GM18505 (cell line): Measurements from ENCODE around the gene MEGF10.
"Not testable (repeated sequence)": the region's sequence is repeated elsewhere in the genome, so short reads cannot be mapped to it uniquely, and the experiment has no call there.

Source experiments
- ATAC-seq: cut with Tn5 transposase; IDR thresholded peaks from one replicate; pipeline ENCODE4 v1.9.1; 2021; ENCODE audit not compliant: unreplicated experiment
- POLR2A ChIP-seq: IDR thresholded peaks from 4 replicates; pipeline ENCODE4 v1.6.1; 2011; ENCODE audit warnings: borderline replicate concordance; ENCODE audit not compliant: insufficient read depth, insufficient read length; ENCODE audit errors: extremely low read depth

The MEGF10 gene

GRCh38 chr5:127290019-127290945, at the start of gene MEGF10:
Gene MEGF10 (plus strand): TSS chr5:127290796. CDS start chr5:127331309, 40,513 bp downstream.
- no peak for TF ChIP-seq POLR2A
- ATAC-seq: no peak

GRCh38 chr5:127243011-127243410, 47.6 kb upstream of the MEGF10 start:
- ATAC-seq: no peak
- no peak for TF ChIP-seq POLR2A

- TF ChIP-seq POLR2A: no peak
- ATAC-seq: no peak
Observed at GRCh38 chr5:127254729-127255284, 35.8 kb upstream of the MEGF10 start.

GRCh38 chr5:127256886-127257597, 33.6 kb upstream of the MEGF10 start:
- TF ChIP-seq POLR2A: no peak
- ATAC-seq: no peak

GRCh38 chr5:127260686-127261085, 29.9 kb upstream of the MEGF10 start:
- no peak for TF ChIP-seq POLR2A
- no peak for ATAC-seq

GRCh38 chr5:127265473-127265872, 25.1 kb upstream of the MEGF10 start:
- ATAC-seq: not testable (repeated sequence)

GRCh38 chr5:127268342-127268741, 22.3 kb upstream of the MEGF10 start:
- ATAC-seq: not testable (repeated sequence)

- not testable (repeated sequence) for ATAC-seq
Observed at GRCh38 chr5:127270713-127271112, 19.9 kb upstream of the MEGF10 start.

GRCh38 chr5:127275641-127276193, 14.9 kb upstream of the MEGF10 start:
- TF ChIP-seq POLR2A: no peak
- ATAC-seq: no peak

GRCh38 chr5:127280491-127281220, 9.9 kb upstream of the MEGF10 start:
- no peak for TF ChIP-seq POLR2A
- ATAC-seq: no peak

GRCh38 chr5:127281609-127282008, 9.0 kb upstream of the MEGF10 start:
- no peak for TF ChIP-seq POLR2A
- no peak for ATAC-seq

GRCh38 chr5:127288676-127289075, 1.9 kb upstream of the MEGF10 start:
- TF ChIP-seq POLR2A: no peak

More at GRCh38 chr5:127288676-127289075, 1.9 kb upstream of the MEGF10 start:
- no peak for ATAC-seq
